HG03565 (cell line): ENCODE results near the gene SPCS2.
"Not testable (repeated sequence)": the region's sequence is repeated elsewhere in the genome, so short reads cannot be mapped to it uniquely, and the experiment has no call there.

Source experiments
- ATAC-seq: cut with Tn5 transposase; IDR thresholded peaks from one replicate; pipeline ENCODE4 v1.9.1; 2021; ENCODE audit warnings: mild to moderate bottlenecking, moderate library complexity; ENCODE audit not compliant: unreplicated experiment

SPCS2 gene

GRCh38 chr11:74949753-74950137 is 679 bp downstream of the SPCS2 start:
- ATAC-seq: no peak

GRCh38 chr11:74950374-74950969 is 1.4 kb downstream of the SPCS2 start:
- no peak for ATAC-seq

- no peak for ATAC-seq
These were observed 2.2 kb downstream of the SPCS2 start for GRCh38 chr11:74951226-74951625.

- ATAC-seq: no peak
These were observed 3.7 kb downstream of the SPCS2 start for GRCh38 chr11:74952752-74953151.

GRCh38 chr11:74953451-74953850 is 4.4 kb downstream of the SPCS2 start:
- no peak for ATAC-seq

- no peak for ATAC-seq
These were observed 5.1 kb downstream of the SPCS2 start for GRCh38 chr11:74954199-74954598.

- no peak for ATAC-seq
These were observed 7.4 kb downstream of the SPCS2 start for GRCh38 chr11:74956397-74957015.

- no peak for ATAC-seq
These were observed 9.0 kb downstream of the SPCS2 start for GRCh38 chr11:74957937-74958629.

GRCh38 chr11:74960128-74960527 is 11.1 kb downstream of the SPCS2 start:
- not testable (repeated sequence) for ATAC-seq

- ATAC-seq: no peak
These were observed 17.6 kb downstream of the SPCS2 start for GRCh38 chr11:74966651-74967050.

- no peak for ATAC-seq
These were observed 21.9 kb downstream of the SPCS2 start for GRCh38 chr11:74970852-74971395.

GRCh38 chr11:74971424-74971823 is 22.4 kb downstream of the SPCS2 start:
- no peak for ATAC-seq

- ATAC-seq: no peak
These were observed 29.0 kb downstream of the SPCS2 start for GRCh38 chr11:74978041-74978440.

- ATAC-seq: no peak
These were observed 31.6 kb downstream of the SPCS2 start for GRCh38 chr11:74980634-74981033.

- no peak for ATAC-seq
These were observed 32.8 kb downstream of the SPCS2 start for GRCh38 chr11:74981888-74982287.

- ATAC-seq: no peak
These were observed 35.0 kb downstream of the SPCS2 start for GRCh38 chr11:74984070-74984469.

- no peak for ATAC-seq
These were observed 35.7 kb downstream of the SPCS2 start for GRCh38 chr11:74984730-74985129.

- ATAC-seq: peak; percentile 60
These were observed 39.6 kb downstream of the SPCS2 start, which contains the start of gene NEU3 for GRCh38 chr11:74988541-74989259. Gene NEU3 (plus strand): TSS chr11:74988933. CDS start chr11:74989061, 128 bp downstream.

- no peak for ATAC-seq
These were observed 40.2 kb downstream of the SPCS2 start for GRCh38 chr11:74989260-74989638.

- ATAC-seq: not testable (repeated sequence)
These were observed 41.1 kb downstream of the SPCS2 start for GRCh38 chr11:74990150-74990549.

- no peak for ATAC-seq
These were observed 41.9 kb downstream of the SPCS2 start for GRCh38 chr11:74990941-74991340.
